EL (cell line): ENCODE measurements around the gene GALNS.
A peak's percentile ranks its signal among the peaks of the same experiment; 100 is the strongest.
"Not testable (repeated sequence)": the region's sequence is repeated elsewhere in the genome, so short reads cannot be mapped to it uniquely, and the experiment has no call there.

Experiments
- DNase-seq: peaks from one replicate; pipeline ENCODE4 v3.0.0-alpha.2; 2016

GALNS gene

GRCh38 chr16:88780142-88781062, 76.3 kb downstream of the GALNS start:
- no peak for DNase-seq

GRCh38 chr16:88779406-88780141, 77.2 kb downstream of the GALNS start:
- no peak for DNase-seq

- no peak for DNase-seq
Measured at GRCh38 chr16:88778541-88779065, 78.1 kb downstream of the GALNS start.

GRCh38 chr16:88778271-88778525, 78.5 kb downstream of the GALNS start:
- DNase-seq = no peak

- DNase-seq = no peak
Measured at GRCh38 chr16:88777471-88778270, 79.1 kb downstream of the GALNS start.

GRCh38 chr16:88775825-88776224, 80.9 kb downstream of the GALNS start:
- no peak for DNase-seq

- no peak for DNase-seq
Measured at GRCh38 chr16:88774544-88775393, 82.0 kb downstream of the GALNS start.

- DNase-seq = peak; percentile 92
Measured at GRCh38 chr16:88773812-88774291, 82.9 kb downstream of the GALNS start.

GRCh38 chr16:88772871-88773811, 83.6 kb downstream of the GALNS start:
- DNase-seq = peak; percentile 96

- DNase-seq = not testable (repeated sequence)
Measured at GRCh38 chr16:88771781-88772180, 85.0 kb downstream of the GALNS start.

GRCh38 chr16:88771294-88771772, 85.4 kb downstream of the GALNS start:
- DNase-seq = no peak

GRCh38 chr16:88770461-88771293, 86.1 kb downstream of the GALNS start:
- DNase-seq = no peak

GRCh38 chr16:88769617-88770460, 86.9 kb downstream of the GALNS start:
- DNase-seq = no peak

GRCh38 chr16:88768071-88768783, 88.5 kb downstream of the GALNS start:
- no peak for DNase-seq

GRCh38 chr16:88767546-88768070, 89.1 kb downstream of the GALNS start:
- no peak for DNase-seq

- DNase-seq = no peak
Measured at GRCh38 chr16:88766975-88767374, 89.8 kb downstream of the GALNS start.

- DNase-seq = peak; percentile 69
Measured at GRCh38 chr16:88764913-88765349, 91.8 kb downstream of the GALNS start.

GRCh38 chr16:88764080-88764479, 92.7 kb downstream of the GALNS start:
- DNase-seq = no peak
